GM21360 (cell line): ENCODE data around the gene ADCYAP1.
A peak's percentile ranks its signal among the peaks of the same experiment; 100 is the strongest.
"Not testable (repeated sequence)": the region's sequence is repeated elsewhere in the genome, so short reads cannot be mapped to it uniquely, and the experiment has no call there.

Experiments used
- ATAC-seq: cut with Tn5 transposase; IDR thresholded peaks from one replicate; pipeline ENCODE4 v1.9.1; 2021; ENCODE audit warnings: mild to moderate bottlenecking, moderate library complexity; ENCODE audit not compliant: unreplicated experiment

ADCYAP1 gene

DNA sequence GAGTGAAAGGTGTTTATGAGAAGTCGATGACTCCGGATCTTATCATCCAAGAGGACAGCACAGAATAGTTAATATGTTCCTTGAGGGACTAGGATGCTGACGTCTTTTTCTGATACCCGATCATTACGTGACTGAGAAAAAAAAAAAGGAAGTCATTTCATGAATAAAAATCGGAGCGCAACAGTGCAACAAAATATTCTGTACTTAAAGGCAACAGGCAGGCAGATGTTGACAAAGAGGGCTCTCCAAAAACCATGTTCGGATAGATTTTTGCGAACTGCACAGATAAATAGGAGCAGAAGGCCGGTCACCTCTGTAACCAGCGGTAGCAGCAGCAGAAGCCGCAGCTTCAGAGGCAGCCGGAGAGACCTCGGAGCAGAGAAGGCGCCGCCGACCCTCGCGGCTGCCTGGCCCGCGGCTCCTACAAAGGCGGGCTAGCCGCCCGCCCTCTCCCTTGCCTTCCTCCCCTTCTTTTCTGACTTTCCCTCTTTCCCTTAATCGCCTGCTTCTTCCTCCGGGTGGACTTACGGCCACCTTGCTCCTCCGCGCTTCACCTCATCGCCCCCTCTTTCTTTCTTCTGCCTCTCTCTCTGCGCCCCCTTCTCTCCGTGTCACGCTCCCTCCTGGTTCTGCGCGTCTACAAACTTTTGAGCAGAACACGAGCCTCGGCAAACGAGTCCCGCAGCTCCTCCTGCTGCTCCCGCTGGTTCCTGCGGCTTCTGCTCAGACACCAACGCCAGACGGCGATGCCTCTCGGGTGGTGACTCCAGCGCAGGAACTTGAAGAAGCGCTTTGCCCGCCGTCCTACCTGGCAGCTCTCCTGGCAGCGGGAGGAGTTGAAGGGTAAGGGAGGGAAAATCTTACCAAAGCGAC lies at the start of gene ADCYAP1:
TSS of gene ADCYAP1 (plus strand) at position 654 of the 873 bp plus-strand sequence. CDS start 516 bp downstream, outside the sequence.
- ATAC-seq = no peak

DNA sequence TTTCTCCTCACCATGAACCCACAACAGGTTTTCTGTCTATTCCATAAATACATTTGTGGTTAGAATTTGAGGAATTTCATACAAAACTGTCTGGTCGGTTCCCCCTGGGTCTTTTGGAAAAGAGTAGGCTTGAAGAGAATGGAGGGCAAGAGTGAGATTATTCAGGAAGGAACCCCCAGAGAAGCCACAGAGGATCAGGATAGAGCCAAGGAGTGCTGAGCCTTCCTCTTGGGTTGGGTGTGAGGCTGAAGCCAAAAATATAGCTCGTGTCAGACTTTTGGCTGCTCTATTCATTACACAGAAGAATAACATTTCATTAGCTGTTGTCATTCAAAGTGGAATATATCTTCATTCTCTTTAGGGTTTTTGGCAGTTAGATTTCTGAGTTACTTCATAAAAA lies 46.7 kb upstream of the ADCYAP1 start:
- ATAC-seq = no peak

DNA sequence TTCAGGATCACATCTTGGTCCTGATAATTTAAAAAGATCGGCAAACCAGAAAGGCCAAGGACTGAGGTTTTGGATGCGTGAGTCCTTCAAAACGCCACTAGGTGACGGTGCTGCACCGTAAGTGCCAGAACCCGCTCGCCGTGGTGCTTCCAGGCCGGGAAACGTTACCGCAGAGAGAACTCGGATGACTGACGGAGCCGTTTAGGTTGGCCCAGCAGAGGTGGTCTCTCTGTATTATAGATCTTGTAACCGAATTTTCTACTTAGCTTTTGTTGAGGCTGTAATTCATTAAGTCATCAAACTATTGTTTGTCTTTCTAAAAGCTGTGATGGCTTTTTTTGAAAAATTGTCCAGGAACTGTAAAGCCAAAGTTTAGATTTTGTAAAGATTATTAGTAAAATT lies 39.8 kb upstream of the ADCYAP1 start:
- ATAC-seq = peak; percentile 95

DNA sequence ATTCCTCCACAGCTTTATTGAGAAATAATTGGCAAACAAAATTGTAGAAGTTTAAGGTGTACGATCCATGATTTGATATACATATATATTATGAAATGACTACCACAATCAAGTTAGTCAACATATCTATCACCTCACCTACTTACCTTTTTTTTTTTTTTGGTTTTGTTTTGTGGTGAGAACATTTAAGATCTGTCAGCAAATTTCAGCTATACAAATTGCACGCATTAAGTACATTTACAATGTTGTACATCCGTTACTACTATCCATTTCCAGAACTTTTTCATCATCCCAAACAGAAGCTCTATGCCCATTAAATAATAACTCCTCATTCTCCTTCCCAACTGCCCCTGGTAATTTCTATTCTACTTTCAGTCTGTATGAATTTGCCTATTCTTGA lies 37.4 kb upstream of the ADCYAP1 start:
- ATAC-seq = no peak

DNA sequence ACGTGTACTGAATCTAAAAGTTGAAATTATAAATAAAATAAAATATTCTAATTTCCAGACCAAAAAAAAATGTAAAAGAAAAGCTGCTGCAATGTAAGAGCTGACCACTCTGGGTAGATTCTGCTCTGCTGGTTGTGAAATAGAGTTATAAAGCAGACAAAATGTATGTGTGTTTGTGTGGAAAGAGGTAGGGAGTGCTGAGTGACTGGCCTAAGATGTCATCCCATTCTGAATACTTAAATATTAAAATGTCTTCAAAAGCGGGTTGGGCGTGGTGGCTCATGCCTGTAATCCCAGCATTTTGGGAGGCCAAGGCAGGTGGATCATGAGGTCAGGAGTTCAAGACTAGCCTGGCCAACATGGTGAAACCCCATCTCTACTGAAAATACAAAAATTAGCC lies 31.2 kb upstream of the ADCYAP1 start:
- not testable (repeated sequence) for ATAC-seq

DNA sequence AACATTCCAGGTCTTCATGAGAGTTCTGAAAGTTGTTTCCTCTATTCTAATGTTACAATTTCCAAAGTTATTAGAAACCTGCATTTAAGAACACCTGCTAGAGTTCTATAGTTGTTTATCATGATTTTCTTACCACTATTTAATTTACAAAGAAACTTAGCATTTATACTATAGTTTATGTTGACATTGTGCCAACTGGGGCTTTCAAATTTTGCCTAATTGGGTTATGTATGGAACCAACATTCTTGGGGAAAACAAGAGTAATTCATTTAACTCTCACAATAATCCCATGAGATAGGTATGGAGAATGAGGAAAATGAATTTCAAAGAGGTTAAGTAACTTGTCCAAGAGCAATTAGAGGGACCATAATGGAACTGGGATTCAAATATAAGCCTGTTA lies 28.8 kb upstream of the ADCYAP1 start:
- no peak for ATAC-seq

DNA sequence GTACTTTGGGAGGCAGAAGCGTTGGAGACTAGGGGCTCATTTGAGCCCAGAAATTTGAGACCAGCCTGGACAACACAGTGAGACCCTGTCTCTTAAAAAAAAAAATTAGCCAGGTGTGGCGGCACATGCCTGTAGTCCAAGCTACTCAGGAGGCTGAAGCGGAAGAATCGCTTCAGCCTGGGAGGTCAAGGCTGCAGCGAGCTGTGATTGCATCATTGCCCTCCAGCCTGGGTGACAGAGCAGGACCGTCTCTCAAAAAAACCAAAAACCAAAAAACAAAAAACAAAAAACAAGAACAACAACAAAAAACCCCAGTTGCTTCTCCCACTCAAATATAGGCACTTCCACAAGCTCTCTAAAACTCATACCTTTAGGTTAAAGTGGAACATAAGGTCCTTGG lies 27.4 kb upstream of the ADCYAP1 start:
- no peak for ATAC-seq

DNA sequence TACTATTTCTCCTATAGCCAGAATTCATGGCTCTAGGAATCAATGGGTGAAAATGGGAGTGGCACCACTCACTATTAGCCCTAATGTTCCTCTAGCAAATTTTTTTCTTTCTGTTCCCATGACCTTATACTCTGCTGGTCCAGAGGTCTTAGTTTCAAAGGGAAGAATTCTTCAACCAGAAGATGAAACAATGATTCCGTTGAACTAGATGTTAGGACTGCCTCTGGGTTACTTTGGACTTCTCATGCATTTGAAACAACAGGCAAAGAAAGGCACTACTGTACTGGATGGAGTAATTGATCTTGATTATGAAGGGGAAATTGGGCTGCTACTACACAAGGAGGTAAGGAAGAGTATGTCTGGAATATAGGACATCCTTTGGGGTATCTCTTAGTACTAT lies 18.6 kb upstream of the ADCYAP1 start:
- no peak for ATAC-seq

DNA sequence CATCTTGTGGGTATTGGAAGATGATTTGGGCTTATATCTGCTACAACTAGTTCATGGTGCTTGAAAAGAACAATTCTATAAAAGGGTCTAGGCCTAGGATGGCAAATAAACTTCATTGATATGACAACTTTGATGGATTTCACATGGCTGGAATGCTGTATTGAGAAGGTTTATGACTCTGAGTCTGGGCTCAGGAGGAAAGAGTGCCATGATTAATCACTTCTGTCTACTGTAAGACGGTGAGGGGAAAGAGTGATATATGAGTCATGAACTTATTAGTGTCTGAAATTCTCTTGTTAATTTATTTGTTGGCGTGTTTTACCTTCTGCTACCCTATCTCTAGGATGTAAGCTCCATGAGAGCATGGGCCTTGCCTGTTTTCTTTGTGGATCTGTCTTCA lies 17.0 kb upstream of the ADCYAP1 start:
- ATAC-seq = no peak

DNA sequence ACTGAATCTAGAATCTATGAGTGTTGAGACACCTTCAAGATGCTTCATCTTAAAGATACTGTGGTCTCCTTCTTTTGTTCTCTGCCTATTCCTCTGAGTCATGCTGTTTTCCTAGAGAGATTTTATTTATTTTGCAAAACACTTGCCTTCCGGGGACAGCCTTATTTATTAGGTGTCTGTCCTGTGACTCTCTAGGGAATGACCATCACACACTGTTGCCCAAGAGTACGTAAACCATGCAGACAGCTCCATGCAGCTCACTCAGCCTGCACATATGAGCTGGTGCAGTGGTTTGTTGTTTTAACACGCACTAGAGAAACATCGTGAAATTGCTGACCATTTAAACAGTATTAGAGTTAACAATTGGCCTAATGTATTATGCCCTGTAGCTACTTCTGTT lies 12.4 kb upstream of the ADCYAP1 start:
- no peak for ATAC-seq

DNA sequence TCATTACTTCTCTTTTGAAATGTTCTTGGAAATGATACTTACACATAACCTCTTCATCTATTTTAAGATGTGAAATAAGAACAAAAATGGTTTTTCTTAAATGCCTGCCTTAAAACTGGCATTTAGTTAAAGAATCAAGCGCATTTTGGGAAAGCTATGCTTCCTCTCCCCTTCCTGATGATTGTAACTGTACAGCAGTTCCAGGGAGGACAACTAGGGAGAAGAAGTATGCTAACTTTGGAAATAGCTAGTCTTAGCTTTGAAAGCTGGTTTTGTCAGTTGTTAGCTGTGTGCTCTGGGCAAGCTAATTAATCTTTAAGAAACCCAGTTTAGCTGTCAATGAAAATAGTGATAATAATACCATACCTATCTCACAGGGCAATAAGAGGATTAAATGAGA lies 8.4 kb upstream of the ADCYAP1 start:
- ATAC-seq = no peak

DNA sequence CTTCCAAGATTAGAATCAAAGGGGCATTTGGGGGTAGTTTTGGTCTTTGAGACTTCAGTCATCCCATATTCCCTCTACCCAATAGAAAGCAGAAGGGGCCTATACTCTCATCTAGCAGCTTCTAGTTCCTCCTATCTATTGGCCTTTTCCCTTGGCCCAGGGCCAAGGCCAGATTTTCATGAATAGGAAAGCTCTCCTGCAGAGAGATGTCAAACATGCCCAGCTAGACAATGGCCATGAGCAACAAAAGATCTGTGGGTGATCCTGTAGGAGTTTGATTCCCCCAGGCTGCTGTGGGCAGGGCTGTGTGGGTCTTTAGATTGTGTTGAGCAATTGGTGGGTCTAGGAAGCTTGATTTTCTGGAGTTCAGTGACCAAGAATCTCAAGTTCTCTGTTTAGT lies 2.9 kb upstream of the ADCYAP1 start:
- no peak for ATAC-seq

DNA sequence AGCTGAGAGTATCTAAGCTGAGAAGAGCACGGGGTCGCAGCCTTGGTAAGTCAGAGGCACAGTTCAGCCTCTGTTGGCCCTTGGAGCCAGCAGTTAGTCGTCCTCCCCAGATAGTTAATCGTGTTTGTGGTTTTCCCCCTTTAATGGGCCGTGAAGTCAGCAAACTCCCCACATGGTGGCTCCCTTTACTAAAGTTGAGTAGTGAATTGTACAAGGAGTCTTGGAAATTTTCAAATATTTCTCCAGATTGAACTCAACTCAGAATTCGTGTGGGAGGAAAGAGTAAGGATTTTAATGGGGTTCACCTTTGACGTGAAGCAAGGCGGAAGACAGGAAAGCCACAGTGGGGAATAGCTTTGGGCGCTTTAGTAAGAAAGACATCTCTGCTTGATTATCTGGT lies 2.4 kb upstream of the ADCYAP1 start:
- no peak for ATAC-seq

DNA sequence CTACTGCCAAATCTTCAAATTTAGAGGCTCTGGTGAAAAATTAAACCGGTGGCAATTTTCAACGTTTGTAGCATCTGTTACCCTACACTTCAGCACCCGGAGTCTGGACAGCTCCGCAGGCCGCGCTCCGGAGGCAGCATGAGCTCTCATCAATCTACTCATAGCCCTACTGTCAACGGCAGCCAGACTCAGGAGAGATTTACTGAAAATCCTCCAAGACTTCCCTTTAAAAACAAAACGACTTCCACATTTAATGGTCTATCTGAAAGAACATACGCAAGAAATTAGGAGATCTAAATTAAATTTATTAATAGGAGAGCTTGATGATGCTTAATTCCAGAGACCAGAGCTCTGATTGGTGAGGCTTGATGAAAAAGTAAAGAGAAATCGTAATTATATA lies 970 bp upstream of the ADCYAP1 start:
- no peak for ATAC-seq

DNA sequence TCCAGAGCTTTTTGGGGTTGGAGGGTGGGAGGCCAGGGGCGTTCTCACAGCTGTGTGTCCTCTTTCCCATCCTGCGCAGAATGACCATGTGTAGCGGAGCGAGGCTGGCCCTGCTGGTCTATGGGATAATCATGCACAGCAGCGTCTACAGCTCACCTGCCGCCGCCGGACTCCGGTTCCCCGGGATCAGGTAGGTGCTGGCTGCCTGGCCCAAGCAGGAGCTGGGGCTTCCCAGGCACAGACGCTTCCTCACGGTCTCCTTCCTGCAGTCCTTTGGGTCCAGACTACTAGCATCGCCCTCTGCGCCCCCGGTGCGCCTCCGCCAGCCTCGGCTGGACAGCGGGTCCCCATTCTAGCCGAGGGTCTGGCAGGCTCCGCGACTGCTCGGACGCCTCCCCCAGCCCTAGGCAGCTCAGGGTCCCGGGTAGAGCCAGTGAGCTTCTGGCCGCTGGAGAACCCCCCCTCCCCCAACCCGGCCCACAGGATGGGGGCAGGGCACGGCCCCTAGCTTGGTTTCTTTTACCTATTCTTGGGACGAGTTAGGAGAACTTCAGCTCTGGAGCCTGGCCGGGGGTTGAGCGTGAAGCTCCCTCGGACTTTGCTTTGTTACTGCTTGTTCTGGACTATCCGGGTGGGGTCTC lies 756 bp downstream of the ADCYAP1 start:
- ATAC-seq = no peak

DNA sequence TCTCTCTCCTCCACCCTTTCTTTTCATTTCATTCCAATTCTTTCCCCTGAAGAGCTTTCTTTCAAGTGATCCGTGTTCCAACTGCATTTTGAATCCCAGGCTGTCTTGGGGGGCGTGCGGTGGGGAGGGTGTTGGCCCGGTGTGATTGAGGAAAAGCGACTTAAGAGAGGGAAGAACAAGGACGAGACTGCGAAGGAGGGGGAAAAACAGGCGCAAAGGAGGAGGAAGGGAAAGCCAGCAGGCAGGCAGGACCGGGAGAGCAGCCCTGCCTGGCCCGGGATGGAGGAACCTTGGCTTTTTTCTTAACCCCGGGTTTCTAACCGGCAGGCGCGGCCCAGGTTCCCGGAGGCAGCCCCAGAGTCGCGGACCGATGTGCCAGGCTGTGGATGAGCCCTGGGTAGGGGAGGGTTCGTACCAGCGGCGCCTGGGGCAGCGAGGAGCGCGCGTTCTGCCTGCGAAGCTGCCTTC lies 1.3 kb downstream of the ADCYAP1 start:
- no peak for ATAC-seq

DNA sequence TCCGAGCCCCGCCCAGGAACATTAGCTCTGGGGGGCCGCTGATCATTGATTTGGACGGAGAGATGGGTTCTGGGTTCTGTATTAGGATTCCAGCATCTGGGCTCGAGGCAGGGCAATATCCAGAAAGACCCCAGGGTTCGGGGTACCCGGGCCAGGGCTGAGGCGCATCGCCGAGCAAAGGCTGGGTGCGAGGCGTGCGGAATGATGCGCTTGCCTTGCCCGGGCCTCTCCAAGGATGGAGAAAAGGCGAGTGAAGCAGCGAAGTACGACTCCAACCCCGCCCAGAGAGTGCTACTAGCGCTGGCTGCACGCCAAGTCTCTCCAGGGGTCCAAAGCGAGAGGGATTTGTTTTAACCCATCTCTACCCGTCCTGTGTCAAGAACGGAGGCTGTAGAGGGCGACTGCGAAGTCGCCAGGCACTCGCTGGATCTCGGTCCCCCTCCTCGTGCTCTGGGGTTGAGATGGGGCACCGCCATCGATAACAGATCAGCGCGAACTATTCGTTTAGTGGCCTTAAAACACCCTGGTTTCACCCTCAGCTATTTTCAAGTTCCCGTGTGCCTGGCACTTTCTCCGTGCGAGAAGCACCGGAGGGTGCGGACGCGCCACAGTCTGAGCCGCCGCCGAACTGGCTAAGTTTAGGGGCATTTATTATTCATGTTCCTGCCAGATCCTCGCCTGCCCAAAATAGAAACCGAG lies 1.9 kb downstream of the ADCYAP1 start:
- no peak for ATAC-seq

DNA sequence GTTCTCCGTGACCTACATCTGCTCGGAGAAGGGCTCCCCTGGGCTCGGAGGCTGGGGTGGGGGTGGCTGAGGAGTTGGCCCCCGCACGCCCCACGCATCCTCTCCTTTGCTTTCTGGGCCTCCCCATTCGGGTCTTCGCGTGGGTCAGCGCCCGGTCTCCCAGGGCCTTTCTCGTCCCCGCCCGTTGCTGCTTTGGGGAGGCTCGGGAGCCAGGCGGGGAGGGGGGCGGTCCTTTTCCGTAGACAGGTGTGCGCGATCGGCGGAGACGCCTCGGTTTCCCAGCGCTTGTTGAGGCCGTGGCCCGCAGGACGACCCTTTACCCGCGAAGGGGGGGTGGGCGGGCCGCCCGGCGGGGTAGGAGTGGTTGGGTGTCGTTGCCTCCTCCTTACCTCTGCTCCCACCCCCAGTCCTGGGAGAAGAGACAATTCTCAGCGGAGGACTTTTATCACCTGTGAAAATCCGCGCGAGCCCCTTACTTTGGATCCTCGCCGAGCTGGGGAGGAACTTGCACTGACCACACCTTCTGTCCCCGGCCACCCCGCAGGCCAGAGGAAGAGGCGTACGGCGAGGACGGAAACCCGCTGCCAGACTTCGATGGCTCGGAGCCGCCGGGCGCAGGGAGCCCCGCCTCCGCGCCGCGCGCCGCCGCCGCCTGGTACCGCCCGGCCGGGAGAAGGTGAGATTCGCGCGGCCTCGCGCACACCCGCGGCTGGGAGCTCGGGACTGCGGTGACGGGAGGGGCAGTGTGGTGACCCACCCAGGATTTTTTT lies 2.6 kb downstream of the ADCYAP1 start:
- ATAC-seq = no peak

DNA sequence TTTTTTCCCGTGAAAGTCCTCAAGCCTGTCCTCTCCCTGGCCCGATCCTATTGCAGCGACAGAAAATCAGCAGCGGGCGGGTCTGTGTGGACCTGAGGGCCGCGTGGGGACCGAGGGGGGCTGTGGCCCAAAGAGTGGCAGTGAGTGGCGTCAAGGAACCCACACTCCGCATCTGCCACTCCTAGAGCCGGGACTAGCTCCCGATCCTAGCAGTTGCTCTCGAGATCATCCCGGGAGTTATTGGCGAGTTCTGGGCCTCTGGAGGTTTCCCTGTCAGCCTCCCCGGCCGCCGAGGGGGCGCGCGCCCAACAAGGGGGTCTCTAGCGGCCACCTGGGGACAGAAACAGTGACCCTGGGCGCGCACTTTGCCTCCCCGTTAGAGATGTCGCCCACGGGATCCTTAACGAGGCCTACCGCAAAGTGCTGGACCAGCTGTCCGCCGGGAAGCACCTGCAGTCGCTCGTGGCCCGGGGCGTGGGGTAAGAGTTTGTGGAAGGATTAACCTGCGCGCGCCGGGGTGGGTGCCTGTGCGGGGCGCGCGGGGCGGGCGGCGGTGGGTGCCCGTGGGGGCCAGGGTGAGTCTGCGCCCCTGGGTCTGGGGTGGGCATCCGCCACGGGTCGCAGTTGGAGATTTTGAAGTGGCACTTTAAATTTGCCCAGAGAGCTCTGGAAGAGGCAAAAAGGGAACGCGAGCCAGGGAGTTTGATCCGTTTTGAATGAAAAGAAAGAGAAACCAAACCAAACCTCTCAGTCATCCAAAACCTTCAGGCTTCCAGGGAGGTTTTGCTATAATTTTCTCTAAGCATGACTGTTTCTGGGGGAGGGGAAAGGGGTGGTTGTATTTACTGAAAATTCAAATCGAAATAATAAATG lies 3.5 kb downstream of the ADCYAP1 start:
- ATAC-seq = no peak
